Measurements from ENCODE around the gene MAML2.

MAML2 gene

DNA sequence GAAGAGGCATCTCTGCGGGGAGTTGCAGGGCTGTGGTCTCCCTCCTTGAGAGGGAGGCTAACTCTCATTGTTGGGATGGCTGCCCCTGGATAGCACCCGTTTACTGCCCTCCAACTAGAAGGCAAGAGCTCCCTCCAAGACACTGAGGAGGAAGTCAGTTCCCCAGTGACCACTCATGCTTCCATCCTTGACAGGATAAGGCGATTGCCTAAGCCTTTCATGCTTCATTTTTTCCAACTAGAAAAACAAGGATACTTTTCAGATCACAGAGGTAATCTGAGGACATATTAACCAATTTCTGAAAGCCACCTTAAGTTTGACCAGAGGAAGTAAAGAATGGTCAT is 186.6 kb downstream of the MAML2 start:
- no peak overlapping the region for H3K4me3 ChIP-seq (ENCODE audit: low read depth in 1 of 2, low read length in 2 of 2)

DNA sequence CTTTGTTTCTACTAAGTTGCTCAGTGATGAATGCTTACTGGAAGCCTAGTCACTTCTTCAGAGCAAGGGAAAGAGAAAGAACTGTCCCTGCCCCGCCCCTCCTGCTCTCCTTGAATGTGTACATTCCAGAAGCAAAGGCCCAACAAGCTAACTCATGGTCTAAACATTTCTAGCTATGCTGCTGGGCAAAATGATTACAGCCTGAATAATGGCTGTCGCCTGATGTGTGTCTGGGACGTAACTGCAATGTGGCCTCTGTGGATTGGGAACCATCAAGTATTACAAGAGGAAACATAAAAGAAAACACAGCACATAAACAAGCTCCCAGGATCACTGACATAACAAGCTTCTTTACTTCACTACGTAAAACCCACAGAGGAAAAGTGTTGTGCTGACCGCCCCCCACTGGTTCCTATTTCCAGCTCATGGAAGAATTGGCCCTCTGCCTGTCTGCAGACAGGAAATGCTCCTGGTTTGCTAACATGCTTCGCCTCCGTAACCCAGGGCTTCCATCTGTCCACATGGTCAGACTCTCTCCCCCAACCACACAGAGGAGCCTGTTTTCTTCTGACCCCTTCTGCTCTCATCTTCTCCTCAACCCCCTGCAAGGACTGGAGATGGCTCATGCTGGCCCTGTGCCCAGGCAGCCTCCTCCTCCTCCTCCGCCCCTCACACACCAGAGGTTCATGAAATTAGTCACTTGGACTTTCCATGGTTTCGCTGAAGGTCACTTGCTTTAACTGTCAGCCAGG is 187.2 kb downstream of the MAML2 start:
- TF ChIP-seq, protein P1, sequence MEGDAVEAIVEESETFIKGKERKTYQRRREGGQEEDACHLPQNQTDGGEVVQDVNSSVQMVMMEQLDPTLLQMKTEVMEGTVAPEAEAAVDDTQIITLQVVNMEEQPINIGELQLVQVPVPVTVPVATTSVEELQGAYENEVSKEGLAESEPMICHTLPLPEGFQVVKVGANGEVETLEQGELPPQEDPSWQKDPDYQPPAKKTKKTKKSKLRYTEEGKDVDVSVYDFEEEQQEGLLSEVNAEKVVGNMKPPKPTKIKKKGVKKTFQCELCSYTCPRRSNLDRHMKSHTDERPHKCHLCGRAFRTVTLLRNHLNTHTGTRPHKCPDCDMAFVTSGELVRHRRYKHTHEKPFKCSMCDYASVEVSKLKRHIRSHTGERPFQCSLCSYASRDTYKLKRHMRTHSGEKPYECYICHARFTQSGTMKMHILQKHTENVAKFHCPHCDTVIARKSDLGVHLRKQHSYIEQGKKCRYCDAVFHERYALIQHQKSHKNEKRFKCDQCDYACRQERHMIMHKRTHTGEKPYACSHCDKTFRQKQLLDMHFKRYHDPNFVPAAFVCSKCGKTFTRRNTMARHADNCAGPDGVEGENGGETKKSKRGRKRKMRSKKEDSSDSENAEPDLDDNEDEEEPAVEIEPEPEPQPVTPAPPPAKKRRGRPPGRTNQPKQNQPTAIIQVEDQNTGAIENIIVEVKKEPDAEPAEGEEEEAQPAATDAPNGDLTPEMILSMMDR (IDR thresholded peaks at IDR 0.05; ENCODE audit: borderline replicate concordance, extremely low read depth, low read length, poor library complexity, severe bottlenecking) = no peak
- TF ChIP-seq EZH2 (IDR thresholded peaks at IDR 0.05; ENCODE audit: borderline replicate concordance, low read depth, low read length, severe bottlenecking) = no peak
- Histone ChIP-seq H3K9me3 (ENCODE audit: insufficient read depth, low read length, severe bottlenecking) (no peaks in the 10 kb centered on the region), H4K20me1 (ENCODE audit: insufficient read depth, low read length) (no peaks in the 10 kb centered on the region), H3K79me2 (ENCODE audit: insufficient read depth, low read length) (no peaks in the 10 kb centered on the region), H3K4me3 (ENCODE audit: low read depth in 1 of 2, low read length in 2 of 2) (no peak overlapping the region), H3K27me3 (ENCODE audit: insufficient read depth, low read length, poor library complexity) (no peaks in the 10 kb centered on the region), H3K9ac (ENCODE audit: low read depth, low read length) (no peak overlapping the region), H2AFZ (ENCODE audit: low read depth, low read length) (no peak overlapping the region), H3K36me3 (ENCODE audit: insufficient read depth, low read length) (no peaks in the 10 kb centered on the region), H3K4me1 (ENCODE audit: insufficient read depth, low read length) (peaks cover 10% of the 10 kb centered on the region), H3K4me2 (ENCODE audit: insufficient read depth, low read length) (no peak overlapping the region), H3K27ac (ENCODE audit: low read length) (no peak overlapping the region)
- no peak for DNase-seq
- ATAC-seq (ENCODE audit: insufficient read depth, low read depth) = no peak

More for the DNA sequence above, 186.6 kb downstream of the MAML2 start:
- DNase-seq (no peak), ATAC-seq (ENCODE audit: insufficient read depth, low read depth) (no peak)
- peaks cover 10% of the 10 kb centered on the region for H3K4me1 ChIP-seq (ENCODE audit: insufficient read depth, low read length)
- no peak overlapping the region for H2AFZ ChIP-seq (ENCODE audit: low read depth, low read length)
- no peak overlapping the region for H3K27ac ChIP-seq (ENCODE audit: low read length)
- H3K27me3 ChIP-seq (ENCODE audit: insufficient read depth, low read length, poor library complexity) = no peaks in the 10 kb centered on the region
- H3K9ac ChIP-seq (ENCODE audit: low read depth, low read length) = no peak overlapping the region
- no peak overlapping the region for H3K4me2 ChIP-seq (ENCODE audit: insufficient read depth, low read length)
- no peaks in the 10 kb centered on the region for H3K9me3 ChIP-seq (ENCODE audit: insufficient read depth, low read length, severe bottlenecking)
- H4K20me1 ChIP-seq (ENCODE audit: insufficient read depth, low read length) = no peaks in the 10 kb centered on the region
- TF ChIP-seq, protein P1 (IDR thresholded peaks at IDR 0.05; ENCODE audit: borderline replicate concordance, extremely low read depth, low read length, poor library complexity, severe bottlenecking) = no peak
- TF ChIP-seq EZH2 (IDR thresholded peaks at IDR 0.05; ENCODE audit: borderline replicate concordance, low read depth, low read length, severe bottlenecking) = no peak
- no peaks in the 10 kb centered on the region for H3K36me3 ChIP-seq (ENCODE audit: insufficient read depth, low read length)
- no peaks in the 10 kb centered on the region for H3K79me2 ChIP-seq (ENCODE audit: insufficient read depth, low read length)

DNA sequence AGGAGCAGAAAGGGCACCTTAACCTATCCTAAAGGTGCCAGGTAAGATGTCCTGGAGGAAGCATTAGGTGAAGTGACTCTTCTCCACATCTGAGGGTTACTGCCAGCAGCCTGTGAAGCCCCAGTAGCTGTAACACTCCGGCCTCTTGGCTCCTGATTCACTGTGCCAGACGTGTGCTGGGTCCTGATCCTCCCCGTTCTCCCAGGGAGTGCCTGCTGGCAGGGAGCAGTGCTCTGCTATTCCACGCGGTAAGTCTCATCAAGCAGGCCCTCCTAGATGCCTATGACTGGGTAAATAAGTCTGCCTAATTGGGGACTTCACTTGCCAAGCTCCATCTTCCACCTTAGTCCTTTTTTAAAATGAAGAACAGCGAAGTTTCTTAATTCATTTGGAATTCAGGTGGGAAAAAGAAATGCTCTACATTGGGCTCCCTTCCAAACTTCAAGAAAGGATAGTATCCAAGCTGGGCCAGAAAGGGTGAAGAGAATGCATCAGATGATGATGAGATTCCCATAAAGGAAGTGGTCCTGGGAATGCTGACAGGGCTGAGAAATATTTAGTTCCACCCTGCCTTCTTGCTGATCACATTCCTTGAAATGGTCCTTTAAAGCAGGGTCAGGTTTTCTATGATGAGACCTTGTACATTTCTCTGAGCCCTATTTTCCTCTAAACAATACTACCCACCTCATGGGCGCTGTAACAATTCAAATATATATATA is 188.0 kb downstream of the MAML2 start:
- H3K4me3 ChIP-seq (ENCODE audit: low read depth in 1 of 2, low read length in 2 of 2) = no peak overlapping the region
- H3K27ac ChIP-seq (ENCODE audit: low read length) = no peak overlapping the region
- no peak overlapping the region for H3K9ac ChIP-seq (ENCODE audit: low read depth, low read length)
- ATAC-seq (ENCODE audit: insufficient read depth, low read depth) = no peak
- H4K20me1 ChIP-seq (ENCODE audit: insufficient read depth, low read length) = no peaks in the 10 kb centered on the region
- H3K4me1 ChIP-seq (ENCODE audit: insufficient read depth, low read length) = peaks cover 10% of the 10 kb centered on the region
- no peaks in the 10 kb centered on the region for H3K27me3 ChIP-seq (ENCODE audit: insufficient read depth, low read length, poor library complexity)
- no peaks in the 10 kb centered on the region for H3K79me2 ChIP-seq (ENCODE audit: insufficient read depth, low read length)
- H3K36me3 ChIP-seq (ENCODE audit: insufficient read depth, low read length) = no peaks in the 10 kb centered on the region
- H3K4me2 ChIP-seq (ENCODE audit: insufficient read depth, low read length) = no peak overlapping the region
- H2AFZ ChIP-seq (ENCODE audit: low read depth, low read length) = no peak overlapping the region
- no peak for TF ChIP-seq EZH2 (IDR thresholded peaks at IDR 0.05; ENCODE audit: borderline replicate concordance, low read depth, low read length, severe bottlenecking)
- TF ChIP-seq, protein P1 (IDR thresholded peaks at IDR 0.05; ENCODE audit: borderline replicate concordance, extremely low read depth, low read length, poor library complexity, severe bottlenecking) = no peak
- DNase-seq = no peak
- H3K9me3 ChIP-seq (ENCODE audit: insufficient read depth, low read length, severe bottlenecking) = no peaks in the 10 kb centered on the region

Measured in DND-41 (cell line).